ENCODE results near the gene PRKCH.

Gene PRKCH

DNA sequence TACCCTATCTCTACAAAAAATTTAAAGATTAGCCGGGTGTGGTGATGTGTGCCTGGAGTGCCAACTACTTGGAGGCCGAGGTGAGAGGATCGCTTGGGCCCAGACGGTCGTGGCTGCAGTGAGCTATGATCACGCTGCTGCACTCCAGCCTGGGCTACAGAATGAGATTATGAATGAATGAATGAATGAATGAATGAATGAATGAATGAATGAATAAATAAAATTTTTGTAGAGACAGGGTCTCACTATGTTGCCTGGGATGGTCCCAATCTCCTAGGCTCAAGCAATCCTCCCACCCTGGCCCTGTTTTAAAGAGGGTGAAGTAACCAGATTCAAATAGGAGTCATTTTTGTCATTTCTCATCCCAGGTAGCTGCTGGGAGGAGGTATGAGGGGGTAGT lies 197.7 kb downstream of the PRKCH start:
- ChIA-PET CTCF (no interaction called here), POLR2A (no interaction called here)
- Histone ChIP-seq H3K4me3 (ENCODE audit: low read depth, low read length) (no peak overlapping the region), H3K27ac (ENCODE audit: extremely low read depth, low read depth, low read length) (no peak overlapping the region), H3K9me3 (ENCODE audit: control insufficient read depth, insufficient read depth, low read depth, low read length) (no peaks in the 10 kb centered on the region), H3K4me1 (ENCODE audit: control insufficient read depth, insufficient read depth, low read length) (no peaks in the 10 kb centered on the region; the same call in 1 of the 2 replicates), H3K36me3 (ENCODE audit: control insufficient read depth in 2 of 2, insufficient read depth in 1 of 2, low read length in 2 of 2) (no peaks in the 10 kb centered on the region)
- no peak for TF ChIP-seq HOXC10 (CRISPR knock-in tag; IDR thresholded peaks at IDR 0.05)
- TF ChIP-seq ZNF24 (tag by site-specific recombination; IDR thresholded peaks at IDR 0.05) = peak; percentile 58; the same call in 1 of the 2 replicates
- no peak for TF ChIP-seq ZNF114 (tag by site-specific recombination; IDR thresholded peaks at IDR 0.05)
- TF ChIP-seq ZNF777 (tag by site-specific recombination; IDR thresholded peaks at IDR 0.05; ENCODE audit: borderline replicate concordance) = no peak

- peaks cover 6% of the 10 kb centered on the region; the same call in 1 of the 2 replicates for H3K4me1 ChIP-seq (ENCODE audit: control insufficient read depth, insufficient read depth, low read length)
- no peaks in the 10 kb centered on the region for H3K9me3 ChIP-seq (ENCODE audit: control insufficient read depth, insufficient read depth, low read depth, low read length)
- no peak for TF ChIP-seq ZNF660 (tag by site-specific recombination; IDR thresholded peaks at IDR 0.05)
- TF ChIP-seq ZNF280D (tag by site-specific recombination; IDR thresholded peaks at IDR 0.05) = no peak
- no peak for TF ChIP-seq ZNF19 (tag by site-specific recombination; IDR thresholded peaks at IDR 0.05; ENCODE audit: low read depth)
- TF ChIP-seq, protein P1, sequence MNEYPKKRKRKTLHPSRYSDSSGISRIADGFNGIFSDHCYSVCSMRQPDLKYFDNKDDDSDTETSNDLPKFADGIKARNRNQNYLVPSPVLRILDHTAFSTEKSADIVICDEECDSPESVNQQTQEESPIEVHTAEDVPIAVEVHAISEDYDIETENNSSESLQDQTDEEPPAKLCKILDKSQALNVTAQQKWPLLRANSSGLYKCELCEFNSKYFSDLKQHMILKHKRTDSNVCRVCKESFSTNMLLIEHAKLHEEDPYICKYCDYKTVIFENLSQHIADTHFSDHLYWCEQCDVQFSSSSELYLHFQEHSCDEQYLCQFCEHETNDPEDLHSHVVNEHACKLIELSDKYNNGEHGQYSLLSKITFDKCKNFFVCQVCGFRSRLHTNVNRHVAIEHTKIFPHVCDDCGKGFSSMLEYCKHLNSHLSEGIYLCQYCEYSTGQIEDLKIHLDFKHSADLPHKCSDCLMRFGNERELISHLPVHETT (tag by site-specific recombination; IDR thresholded peaks at IDR 0.05) = no peak
- no peak for TF ChIP-seq ZNF248 (tag by site-specific recombination; IDR thresholded peaks at IDR 0.05)
- no peak for TF ChIP-seq ZNF211 (tag by site-specific recombination; IDR thresholded peaks at IDR 0.05; ENCODE audit: low read depth)
- TF ChIP-seq ZBTB17 (tag by site-specific recombination; IDR thresholded peaks at IDR 0.05) = no peak
- no peak for TF ChIP-seq SETDB1 (IDR thresholded peaks at IDR 0.05; ENCODE audit: insufficient read length, low read length)
- no peak for TF ChIP-seq PRDM1 (tag by site-specific recombination; IDR thresholded peaks at IDR 0.05)
- no peak for TF ChIP-seq ZNF311 (tag by site-specific recombination; IDR thresholded peaks at IDR 0.05; ENCODE audit: borderline replicate concordance)
- TF ChIP-seq ZNF776 (tag by site-specific recombination; IDR thresholded peaks at IDR 0.05; ENCODE audit: borderline replicate concordance) = no peak
- TF ChIP-seq ZNF670 (tag by site-specific recombination; IDR thresholded peaks at IDR 0.05; ENCODE audit: low read depth) = no peak
- no peak for TF ChIP-seq IKZF3 (tag by site-specific recombination; IDR thresholded peaks at IDR 0.05)
- no peak for TF ChIP-seq ZNF169 (tag by site-specific recombination; IDR thresholded peaks at IDR 0.05)
- no peak for TF ChIP-seq ZNF626 (tag by site-specific recombination; IDR thresholded peaks at IDR 0.05)
- TF ChIP-seq OVOL3 (tag by site-specific recombination; IDR thresholded peaks at IDR 0.05) = no peak
- ChIA-PET POLR2A (no interaction called here), CTCF (interaction anchor here (0.6 kb wide), 3 partner anchors 36 to 84 kb away, joined by 3 read pairs; no protein-coding TSS in a partner anchor)
- H3K36me3 ChIP-seq (ENCODE audit: control insufficient read depth in 2 of 2, insufficient read depth in 1 of 2, low read length in 2 of 2) = no peaks in the 10 kb centered on the region
- no peak overlapping the region for H3K4me3 ChIP-seq (ENCODE audit: low read depth, low read length)
- H3K27ac ChIP-seq (ENCODE audit: extremely low read depth, low read depth, low read length) = no peak overlapping the region
These were observed 198.4 kb downstream of the PRKCH start for GRCh38 chr14:61519735-61520134.

- CTCF ChIA-PET = interaction anchor here (0.6 kb wide), 2 partner anchors 37 to 45 kb away, joined by 3 read pairs; no protein-coding TSS in a partner anchor
- Histone ChIP-seq H3K27ac (ENCODE audit: extremely low read depth, low read depth, low read length) (no peak overlapping the region), H3K9me3 (ENCODE audit: control insufficient read depth, insufficient read depth, low read depth, low read length) (no peaks in the 10 kb centered on the region), H3K36me3 (ENCODE audit: control insufficient read depth in 2 of 2, insufficient read depth in 1 of 2, low read length in 2 of 2) (no peaks in the 10 kb centered on the region), H3K4me3 (ENCODE audit: low read depth, low read length) (no peak overlapping the region), H3K4me1 (ENCODE audit: control insufficient read depth, insufficient read depth, low read length) (peaks cover 8% of the 10 kb centered on the region; the same call in 1 of the 2 replicates)
- POLR2A ChIA-PET = no interaction called here
- no peak for TF ChIP-seq ZNF133 (tag by site-specific recombination; IDR thresholded peaks at IDR 0.05)
- TF ChIP-seq ZNF701 (tag by site-specific recombination; IDR thresholded peaks at IDR 0.05) = no peak
- no peak for TF ChIP-seq ZNF580 (tag by site-specific recombination; IDR thresholded peaks at IDR 0.05)
- TF ChIP-seq INSM2 (tag by site-specific recombination; IDR thresholded peaks at IDR 0.05) = no peak
- TF ChIP-seq ZNF654 (tag by site-specific recombination; IDR thresholded peaks at IDR 0.05; ENCODE audit: low read depth) = no peak
- no peak for TF ChIP-seq ZBTB17 (tag by site-specific recombination; IDR thresholded peaks at IDR 0.05)
These were observed 199.2 kb downstream of the PRKCH start for GRCh38 chr14:61520576-61520975.
